ENCODE data around the gene FMO1.
A peak's percentile ranks its signal among the peaks of the same experiment; 100 is the strongest.
"Not testable (repeated sequence)": the region's sequence is repeated elsewhere in the genome, so short reads cannot be mapped to it uniquely, and the experiment has no call there.

Gene FMO1

DNA sequence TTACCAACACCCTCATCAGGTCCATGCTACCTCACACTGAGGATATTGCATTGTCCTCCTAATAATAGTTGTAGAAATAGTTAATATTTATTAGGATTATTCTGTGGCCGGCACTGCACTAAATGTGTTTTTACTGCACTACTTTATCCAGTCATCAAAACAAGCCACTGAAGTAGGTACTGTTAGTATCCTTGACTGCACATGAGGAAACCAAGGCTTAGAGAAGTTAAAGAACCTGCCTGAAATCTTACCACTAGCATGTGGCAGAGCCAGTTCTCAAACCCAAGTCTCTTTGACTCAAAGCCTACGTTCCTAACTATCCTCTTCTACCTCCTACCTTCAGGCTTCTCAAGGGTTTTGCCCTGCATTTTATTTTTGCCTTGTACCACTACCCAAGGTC, 30.9 kb downstream of the FMO1 start:
- DNase-seq = no peak

DNA sequence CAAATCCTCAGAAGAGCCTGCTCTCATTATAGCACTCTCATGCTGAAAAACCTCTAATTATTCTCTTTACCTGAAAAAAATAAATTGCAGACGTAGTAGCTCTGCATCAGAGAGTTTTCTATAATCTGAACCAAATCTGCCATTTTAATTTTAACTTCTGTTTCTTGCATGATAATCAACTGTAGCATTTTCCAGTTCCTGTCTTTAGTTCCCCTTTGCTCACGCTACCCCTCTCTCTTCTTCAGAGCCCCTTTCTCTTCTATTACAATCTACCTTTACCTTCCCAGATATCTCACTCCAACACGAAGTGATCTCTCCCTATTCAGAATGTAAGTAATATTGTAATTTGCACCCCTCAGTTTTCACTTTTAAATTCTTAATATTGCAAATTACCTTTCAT, 31.4 kb downstream of the FMO1 start:
- DNase-seq = no peak

DNA sequence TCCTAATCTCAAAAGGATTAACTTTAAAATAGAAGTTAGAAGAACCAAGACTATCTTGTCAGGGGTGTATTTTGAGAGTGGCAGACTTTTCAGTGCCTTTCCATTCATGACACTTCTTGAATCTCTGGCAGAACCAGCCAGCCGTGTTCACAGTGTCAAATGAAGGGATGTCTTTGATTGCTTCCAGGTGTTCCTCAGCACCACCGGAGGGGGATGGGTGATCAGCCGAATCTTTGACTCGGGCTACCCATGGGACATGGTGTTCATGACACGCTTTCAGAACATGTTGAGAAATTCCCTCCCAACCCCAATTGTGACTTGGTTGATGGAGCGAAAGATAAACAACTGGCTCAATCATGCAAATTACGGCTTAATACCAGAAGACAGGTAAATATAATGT, 32.3 kb downstream of the FMO1 start:
- DNase-seq = no peak

DNA sequence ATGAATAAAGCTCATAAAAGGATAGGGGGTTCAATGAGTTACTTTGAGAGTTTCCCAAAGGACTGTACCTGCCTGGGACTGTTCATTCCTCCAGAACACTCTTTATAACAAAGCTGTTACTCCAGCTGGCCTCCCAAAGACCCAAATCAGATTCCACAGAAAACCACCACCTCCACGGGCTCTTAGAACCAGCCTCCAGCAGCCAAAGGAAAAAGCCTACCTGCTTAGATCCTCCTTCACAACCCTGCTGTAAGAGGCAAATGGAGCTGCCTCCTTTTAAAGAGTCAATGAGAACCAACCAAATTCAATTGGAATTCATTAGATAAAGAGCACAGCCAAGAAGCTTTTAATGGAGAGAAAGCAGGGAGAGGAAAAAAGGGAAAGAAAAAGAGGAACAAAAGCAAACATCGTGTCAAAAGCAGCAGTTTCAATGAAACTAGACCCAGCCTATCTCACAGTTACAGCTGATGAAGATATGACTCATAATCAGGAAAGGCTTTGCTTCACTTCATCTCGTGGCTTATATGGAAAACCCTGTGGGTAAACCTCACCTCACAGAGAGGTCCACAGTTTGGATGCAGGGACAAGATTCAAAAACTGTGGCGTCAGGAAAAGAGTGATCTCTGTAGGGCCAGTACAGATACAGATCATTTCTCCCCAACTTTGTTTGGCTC, 37.9 kb downstream of the FMO1 start:
- no peak for DNase-seq

DNA sequence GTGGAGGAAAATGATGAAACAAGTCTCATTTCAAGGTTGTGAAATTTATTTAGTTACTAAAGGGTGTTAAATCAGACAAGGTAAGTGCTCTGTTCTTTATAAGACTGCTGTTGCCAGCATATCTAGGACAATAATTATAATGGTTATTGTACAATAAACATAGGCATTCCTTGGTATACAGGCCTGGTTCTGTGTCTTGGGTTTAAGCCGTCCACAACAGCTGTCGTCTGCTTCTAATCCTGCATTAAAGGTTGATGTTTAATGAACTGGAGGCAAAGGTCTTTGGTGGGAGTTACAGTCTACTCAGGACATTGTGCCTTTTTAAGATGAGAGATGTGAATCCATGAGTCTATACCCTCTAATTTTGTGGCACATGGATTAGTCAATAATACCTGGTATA, 42.3 kb downstream of the FMO1 start:
- DNase-seq = no peak

DNA sequence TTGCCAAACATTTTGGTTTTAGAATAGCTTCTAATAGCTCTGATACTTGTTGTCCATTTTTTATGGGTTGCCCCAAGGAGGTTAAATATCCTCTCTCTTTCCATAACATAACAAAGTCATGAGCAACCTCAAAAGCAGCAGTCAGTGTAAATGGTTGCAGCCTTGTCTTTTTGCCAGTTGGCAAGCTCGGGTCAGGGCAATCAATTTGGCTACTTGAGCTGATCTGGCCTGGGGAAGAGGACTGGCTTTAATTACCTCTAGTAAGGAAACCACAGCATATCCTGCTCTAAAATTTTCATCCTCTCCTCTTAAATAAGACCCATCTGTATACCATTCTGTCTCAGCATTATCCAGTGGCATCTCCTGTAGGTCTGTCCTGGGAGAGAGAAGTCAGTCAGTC, 44.5 kb downstream of the FMO1 start:
- no peak for DNase-seq

DNA sequence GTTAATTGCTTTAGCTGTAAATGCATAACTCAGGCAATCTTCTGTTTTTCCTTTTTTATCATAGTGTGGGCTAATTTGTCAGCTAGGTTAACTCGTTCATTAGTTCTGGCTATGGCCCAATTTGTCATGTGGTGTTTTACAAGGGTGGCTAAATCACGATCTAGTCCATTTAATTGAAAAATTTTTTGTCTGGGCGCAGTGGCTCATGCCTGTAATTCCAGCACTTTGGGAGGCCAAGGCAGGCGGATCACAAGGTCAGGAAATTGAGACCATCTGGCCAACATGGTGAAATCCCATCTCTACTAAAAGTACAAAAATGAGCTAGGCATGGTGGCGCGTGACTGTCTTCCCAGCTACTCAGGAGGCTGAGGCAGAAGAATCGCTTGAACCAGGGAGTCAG, 47.1 kb downstream of the FMO1 start:
- not testable (repeated sequence) for DNase-seq

DNA sequence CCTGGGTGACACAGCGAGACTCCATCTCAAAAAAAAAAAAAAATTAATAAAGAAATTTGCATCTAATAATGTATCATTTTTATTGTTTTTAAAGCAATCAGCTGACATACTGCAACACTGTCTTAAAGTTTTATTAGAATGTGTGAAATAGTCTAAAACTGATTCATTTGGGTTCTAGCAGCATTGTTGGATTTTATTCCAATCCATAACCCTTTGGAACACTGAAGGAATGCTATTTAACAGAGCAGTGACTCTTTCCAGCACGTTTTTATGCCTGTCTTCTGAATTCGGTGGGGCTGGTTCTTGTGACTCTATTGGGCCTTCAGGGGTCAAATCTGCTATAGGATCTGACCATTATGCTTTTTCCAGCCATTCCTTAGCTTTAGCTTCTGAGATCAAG, 47.5 kb downstream of the FMO1 start:
- DNase-seq = no peak

DNA sequence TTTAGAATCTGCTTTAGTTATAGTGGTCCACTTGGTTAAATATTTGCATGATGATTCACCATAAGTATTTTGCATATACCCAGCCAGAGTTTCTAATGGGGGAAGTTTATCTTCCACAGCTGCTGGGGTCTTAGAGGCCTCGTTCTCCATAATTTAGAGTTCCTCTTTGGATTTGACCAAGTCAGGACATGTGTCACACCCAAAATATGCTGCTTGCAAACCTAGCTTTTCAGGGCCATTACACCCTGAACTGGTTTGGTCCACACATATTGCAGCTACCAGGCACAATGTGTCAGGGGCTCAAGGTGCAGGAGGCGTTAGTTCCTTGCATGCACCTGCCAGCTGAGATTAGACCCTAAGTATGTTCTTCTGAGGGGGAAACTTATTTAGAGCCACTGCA, 48.6 kb downstream of the FMO1 start:
- DNase-seq = no peak

DNA sequence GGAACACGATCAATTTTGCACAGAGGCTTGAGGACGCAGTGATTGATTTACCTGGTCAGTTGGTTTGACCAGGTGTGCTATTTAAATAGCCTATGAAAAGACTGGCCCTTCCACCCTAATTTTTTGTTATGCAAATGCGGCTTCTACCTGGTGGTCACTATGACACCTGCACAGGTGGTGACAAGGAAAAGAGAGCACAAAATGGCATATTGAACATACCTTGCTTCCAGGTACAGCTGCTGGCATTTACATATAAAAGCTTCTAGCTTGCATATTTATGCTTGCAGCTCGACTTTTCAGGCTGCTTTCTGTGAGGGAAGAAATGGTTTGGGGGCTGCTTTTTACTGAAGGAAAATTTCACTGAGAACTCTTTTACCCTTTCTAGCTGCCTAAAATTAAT, 50.4 kb downstream of the FMO1 start:
- no peak for DNase-seq

DNA sequence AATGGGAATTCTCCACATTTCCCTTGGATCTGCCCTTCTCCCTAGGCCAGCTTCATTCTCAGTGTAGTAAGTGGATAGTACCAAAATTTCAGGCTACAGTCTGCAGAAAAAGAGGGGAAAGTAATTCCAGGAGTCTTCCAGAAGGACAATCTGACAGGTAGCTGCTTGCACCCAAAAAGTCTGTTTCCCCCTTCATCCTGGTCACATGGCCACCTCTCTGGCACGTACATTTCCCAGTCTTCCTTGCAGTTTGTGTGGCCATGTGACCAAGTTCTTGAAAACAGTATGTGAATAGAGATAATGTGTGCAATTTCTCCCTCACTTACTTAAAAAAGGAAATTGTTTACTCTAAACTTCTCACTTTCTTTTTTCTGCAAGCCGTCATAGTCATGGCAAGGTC, 51.0 kb downstream of the FMO1 start:
- DNase-seq = no peak

DNA sequence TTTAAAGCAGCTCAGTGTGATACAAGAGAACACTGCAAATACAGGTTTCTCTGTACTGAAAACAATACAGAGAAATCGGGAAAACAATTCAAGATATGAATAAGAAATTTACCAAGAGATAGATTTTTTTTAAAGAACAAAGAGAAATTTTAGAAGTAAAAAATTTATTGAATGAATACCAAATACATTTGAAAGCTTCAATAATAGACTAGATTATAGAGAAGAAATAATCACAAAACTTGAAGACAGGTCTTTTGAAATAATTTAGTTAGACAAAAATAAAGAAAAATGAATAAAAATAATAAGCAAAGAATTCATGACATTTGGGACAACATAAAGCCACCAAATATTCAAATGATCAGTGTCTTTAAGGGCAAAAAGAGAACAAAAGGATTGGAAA, 52.1 kb downstream of the FMO1 start:
- DNase-seq = no peak

DNA sequence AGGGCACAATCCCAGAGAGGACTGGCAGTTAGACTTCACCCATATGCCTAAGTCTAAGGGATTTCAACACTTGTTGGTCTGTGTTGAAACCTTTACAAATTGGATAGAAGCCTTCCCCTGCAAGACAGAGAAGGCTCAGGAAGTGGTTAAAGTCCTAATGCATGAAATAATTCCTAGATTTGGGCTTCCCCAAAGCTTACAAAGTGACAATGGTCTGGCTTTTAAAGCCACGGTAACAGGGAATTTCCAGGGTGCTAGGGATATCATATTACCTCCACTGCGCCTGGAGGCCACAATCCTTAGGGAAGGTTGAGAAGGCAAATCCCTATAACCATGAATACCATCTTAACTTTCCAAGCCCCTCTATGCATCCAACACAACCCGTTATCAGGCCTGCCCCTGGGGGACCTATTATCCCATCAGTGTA, 62.4 kb downstream of the FMO1 start:
- no peak for DNase-seq

DNA sequence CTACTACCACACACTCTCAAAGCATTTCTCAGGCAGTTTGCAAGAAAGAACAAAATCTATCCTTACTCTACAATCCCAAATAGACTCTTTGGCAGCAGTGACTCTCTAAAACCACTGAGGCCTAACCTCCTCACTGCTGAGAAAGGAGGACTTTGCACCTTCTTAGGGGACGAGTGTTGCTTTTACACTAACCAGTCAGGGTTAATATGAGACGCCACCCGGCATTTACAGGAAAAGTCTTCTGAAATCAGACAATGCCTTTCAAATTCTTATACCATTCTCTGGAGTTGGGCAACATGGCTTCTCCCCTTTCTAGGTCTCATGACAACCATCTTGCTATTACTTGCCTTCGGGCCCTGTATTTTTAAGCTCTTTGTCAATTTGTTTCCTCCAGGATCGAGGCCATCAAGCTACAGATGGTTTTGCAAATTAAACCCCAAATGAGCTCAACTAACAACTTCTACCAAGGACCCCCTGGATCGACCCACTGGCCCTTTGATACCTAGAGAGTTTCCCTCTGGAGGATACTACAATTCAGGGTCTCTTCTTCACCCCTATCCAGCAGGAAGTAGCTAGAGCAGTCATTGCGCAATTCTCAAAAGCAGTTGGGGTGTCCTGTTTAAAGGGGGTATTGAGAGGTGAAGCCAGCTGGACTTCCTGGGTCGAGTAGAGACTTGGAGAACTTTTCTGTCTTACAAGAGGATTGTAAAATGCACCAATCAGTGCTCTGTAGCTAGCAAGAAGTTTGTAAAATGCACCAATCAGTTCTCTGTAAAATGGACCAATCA, 63.7 kb downstream of the FMO1 start:
- no peak for DNase-seq

DNA sequence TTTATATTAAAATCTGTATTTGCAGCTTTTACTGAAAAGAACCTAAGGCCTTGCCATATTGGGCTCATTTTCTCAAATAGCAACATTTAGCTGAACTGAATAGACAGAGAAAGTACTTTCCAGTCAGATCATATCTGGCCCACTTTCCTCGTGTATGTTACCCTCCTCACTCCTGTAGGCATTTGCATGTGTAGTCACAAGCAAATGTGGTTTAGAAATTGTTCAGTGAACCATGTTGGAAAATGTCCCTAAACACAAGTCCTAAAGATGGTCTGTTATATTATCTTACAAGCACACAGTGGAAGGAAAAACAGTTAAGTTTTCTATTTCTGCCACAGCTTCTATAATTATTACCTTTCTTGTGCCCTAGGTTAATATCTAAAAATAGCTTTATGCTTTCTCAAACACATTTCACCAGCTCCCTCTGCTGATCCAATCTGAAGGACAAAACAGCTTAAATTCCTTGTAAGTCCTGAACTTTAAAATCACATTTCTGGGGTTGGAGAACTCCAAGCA, 65.1 kb downstream of the FMO1 start:
- DNase-seq = no peak

DNA sequence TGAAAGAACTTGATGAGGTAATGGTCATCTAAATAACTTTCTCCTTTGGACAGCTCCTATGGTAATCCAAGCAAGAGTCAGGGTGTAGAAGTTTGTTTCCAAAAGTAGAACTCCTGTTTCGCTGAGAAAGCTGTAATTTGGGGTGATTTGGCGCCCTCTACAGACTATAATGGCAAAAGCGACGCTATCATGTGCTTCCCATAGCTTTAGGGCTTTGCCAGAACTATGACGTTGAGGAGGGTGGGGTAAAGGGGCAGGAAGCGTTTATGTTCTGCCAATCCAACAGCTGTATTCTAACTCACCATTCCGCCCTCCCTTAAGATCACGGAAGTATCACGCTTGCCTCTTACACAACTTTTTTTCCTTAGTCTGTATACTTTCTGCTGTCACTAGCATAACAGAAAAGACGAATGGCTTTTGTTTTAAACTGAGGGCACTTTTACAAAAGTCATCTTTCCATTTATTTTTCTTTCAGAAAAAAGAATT, 65.6 kb downstream of the FMO1 start, which contains the start of gene FMO4:
TSS of gene FMO4 (plus strand) at position 349 of the 486 bp plus-strand sequence. CDS start 5,643 bp downstream, outside the sequence.
- DNase-seq = peak in 55 of 56 donors; percentile 2 to 92 (median 70)

DNA sequence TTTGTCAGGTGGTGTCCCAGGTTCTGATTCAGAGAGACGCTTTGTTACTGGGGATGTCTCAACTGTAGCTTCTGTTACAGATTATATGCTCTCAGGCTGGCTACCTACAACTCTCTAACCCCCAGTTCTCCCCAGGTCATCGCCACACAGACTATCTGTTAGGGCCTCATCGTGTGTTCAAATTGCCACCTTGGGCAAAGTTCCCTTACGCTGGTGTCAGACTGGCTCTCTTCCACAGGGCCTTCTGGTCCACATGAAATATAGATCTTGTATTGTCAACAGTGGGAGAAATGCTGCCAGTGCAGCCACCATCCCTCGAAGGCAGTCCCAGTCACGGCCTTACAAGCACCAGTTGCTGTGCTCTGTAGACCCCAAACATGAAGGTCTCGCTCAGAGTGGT, 81.0 kb downstream of the FMO1 start:
- DNase-seq = no peak

DNA sequence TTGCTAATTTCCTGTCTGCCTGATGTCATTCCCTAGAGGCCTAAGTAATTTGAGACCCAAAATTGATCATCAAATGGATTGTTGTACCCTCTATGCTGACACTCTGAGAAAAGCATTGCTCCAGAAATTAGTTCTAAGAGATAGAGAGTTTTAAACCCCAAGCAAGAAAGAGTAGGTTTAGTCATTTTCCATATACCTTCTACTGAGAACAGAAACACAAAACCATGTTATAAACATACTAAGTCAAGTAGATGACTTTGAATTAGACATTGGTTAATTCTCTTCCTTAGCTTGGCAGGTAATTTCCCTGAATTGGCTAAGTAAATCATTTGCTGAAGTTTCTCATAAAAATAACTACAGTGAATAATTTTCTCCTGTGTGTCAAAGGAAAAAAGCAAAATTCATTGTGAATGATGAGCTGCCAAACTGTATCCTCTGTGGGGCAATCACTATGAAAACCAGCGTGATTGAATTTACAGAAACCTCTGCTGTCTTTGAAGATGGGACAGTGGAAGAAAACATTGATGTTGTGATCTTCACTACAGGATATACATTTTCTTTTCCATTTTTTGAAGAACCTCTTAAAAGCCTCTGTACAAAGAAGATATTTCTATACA, 85.8 kb downstream of the FMO1 start:
- DNase-seq = no peak
